HG03103 (cell line): Measurements from ENCODE around the gene UNC119B.

Experiments used
- ATAC-seq: cut with Tn5 transposase; IDR thresholded peaks from one replicate; pipeline ENCODE4 v1.9.1; 2021; ENCODE audit warnings: low read depth; ENCODE audit not compliant: unreplicated experiment

Gene UNC119B

GRCh38 chr12:120687578-120688289, 22.5 kb upstream of the UNC119B start:
- no peak for ATAC-seq

DNA sequence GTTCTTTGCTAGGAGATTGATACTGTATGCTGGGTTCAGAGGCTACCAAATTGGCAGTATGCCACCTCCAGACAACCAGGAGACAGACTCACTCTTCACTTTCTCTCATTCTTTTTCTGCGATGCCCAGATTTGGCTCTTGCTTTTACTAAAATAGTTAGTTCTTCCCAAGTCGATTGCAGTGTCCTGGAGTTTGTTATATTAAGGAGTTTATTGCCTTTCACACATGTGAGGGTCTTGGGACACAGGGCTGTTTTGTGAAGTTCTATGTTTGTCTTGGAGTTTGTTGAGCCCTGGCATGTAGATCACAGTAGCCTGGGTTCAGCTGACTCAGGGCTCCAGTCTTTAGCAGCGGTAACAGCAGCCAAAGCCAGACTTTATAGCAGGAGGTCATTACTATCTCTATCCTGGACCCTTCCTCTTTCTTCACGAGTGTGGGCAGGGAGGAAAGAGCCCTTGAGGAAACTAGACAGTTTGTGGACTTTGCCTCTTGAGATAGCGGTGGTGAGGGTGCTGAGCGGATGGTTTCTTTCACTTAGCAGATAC, 21.7 kb upstream of the UNC119B start:
- ATAC-seq = no peak

- ATAC-seq = no peak
Measured at GRCh38 chr12:120689397-120690082, 20.7 kb upstream of the UNC119B start.

- no peak for ATAC-seq
Measured at GRCh38 chr12:120690083-120690450, 20.2 kb upstream of the UNC119B start.

DNA sequence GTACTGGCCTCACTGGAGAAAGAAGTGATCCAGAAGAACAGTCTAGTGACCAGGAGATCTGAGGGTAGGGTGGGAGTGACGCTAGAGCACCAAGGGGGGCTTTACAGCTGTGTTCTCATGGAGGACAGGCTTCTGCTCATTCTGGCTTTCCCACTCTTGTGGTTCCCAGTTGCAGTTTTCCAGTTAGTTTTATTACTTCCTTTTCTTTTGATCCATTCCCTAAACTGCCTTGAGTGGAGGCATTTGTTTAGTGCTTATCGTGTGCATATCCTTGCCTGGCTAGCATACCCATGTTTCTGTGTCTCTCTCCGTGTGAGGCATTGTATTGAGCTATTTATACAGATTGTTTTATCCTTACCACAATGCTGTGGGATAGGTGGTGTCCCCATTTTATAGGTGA, 19.3 kb upstream of the UNC119B start:
- ATAC-seq = no peak

DNA sequence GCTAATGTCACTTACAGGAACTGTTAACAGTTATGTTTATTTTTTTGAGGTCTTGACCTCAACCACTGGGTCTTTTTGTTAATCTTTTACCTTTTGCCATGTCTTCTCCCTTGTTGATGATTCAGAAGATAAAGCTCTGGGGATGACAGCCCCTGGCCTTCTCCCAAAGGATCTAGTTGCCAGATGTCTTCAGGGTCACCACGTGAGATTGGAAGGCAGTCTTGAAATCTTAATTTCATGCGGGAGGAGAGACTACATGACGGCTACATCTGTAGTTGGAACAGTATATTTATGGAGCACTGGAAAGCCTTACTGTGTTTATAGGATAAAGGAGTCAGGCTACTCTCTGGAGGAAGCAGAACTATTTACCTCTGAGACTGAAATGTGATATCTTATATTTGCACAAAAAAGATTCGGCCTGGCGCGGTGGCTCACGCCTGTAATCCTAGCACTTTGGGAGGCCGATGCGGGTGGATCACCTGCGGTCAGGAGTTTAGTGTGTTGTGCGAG, 17.7 kb upstream of the UNC119B start:
- no peak for ATAC-seq

DNA sequence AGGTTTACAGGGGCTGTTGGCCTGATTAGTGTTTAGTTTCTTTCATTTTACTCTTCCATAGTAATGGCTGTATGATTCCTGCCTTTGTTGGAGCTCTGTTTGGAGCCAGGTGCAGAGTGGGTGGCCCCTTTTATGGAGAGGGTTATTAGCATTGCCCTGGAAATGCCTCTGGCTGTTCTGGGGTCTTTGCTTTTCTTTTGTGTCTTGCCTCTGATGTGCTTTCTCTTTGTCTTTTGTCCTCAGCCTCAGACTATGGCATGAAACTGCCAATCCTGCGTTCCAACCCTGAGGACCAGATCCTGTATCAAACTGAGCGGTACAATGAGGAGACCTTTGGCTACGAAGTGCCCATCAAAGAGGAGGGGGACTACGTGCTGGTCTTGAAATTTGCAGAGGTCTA, 16.4 kb upstream of the UNC119B start:
- ATAC-seq = no peak

DNA sequence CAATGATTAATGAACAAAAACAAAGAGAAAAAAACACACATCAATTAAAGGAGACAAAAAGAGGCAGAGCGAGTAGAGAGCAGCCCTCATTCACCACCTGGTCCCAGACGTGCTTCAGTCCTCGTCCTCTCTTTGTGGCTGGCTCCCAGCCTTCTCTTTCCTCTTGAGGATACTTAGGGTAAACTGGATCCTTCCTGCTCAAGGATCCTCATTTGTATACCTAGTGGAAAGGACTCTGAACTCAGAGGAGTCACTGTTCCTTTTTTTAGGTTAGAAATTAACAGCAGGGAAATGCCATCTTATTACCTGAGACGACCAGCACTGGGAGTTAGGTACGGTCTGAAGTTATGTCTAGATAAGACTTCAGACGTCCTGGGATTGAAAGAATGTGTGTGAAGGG, 13.6 kb upstream of the UNC119B start:
- no peak for ATAC-seq

GRCh38 chr12:120697344-120697743, 12.9 kb upstream of the UNC119B start:
- ATAC-seq = no peak

DNA sequence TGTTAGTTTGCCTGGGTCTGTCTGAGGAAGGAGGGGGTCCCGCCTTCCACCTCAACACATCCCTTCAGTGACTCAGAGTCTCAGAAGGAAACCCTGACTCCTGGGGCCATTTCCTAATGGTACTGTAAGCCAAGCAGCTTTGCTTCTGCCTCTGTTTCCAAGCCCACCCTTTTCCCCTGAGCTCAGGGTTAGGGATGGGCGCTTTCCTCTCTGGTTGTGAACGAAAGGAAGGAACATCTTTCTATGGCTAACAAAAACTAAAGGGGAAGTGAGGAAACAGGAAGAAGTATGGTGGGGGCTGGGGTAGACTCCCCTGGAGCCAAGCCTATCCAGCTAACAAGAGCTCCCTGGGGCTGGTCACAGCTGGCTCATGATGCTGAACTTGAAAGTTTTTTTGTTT, 11.6 kb upstream of the UNC119B start:
- ATAC-seq = no peak

DNA sequence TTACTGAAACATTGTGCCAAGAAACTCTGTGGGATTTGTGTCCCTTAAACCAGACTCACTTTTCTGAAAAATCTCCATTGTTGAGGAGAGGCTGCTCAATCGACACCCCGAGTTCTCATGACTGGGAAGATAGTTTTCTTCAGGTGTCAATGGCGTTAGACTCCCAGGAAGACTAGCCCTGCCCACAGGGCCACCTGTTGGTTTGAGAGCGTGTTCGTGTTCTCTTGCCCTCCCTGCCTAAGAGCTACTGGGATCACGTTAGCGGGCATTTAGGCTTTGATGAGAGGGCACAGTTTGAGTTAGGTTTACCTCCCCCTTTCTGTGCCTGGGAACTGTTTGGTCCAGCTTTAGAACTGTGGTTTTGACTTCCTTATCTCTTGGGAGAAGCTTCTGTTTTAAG, 10.7 kb upstream of the UNC119B start:
- ATAC-seq = no peak

- no peak for ATAC-seq
Measured at GRCh38 chr12:120700886-120701285, 9.4 kb upstream of the UNC119B start.

- no peak for ATAC-seq
Measured at GRCh38 chr12:120702637-120703036, 7.6 kb upstream of the UNC119B start.

GRCh38 chr12:120703311-120703942, 6.8 kb upstream of the UNC119B start:
- ATAC-seq = no peak

DNA sequence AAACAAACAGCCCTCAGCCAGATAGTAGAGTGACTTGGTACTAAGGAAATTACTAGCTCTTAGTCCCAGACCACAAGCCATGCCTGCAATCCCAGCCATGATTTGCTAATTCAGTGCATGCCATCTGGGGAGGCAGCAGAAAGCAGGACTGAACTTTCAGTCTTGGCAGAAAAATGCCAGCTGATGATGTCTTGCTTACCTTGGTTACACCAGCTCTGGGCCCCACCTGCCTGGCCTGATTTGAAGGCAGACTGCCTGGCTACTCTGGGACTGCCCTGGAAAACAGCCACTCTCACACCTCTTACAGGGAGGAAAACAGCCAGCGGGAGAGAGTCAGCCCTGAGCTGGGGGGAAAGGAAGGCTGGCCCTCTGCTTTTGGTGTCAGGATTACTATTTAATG, 4.6 kb upstream of the UNC119B start:
- ATAC-seq = no peak

DNA sequence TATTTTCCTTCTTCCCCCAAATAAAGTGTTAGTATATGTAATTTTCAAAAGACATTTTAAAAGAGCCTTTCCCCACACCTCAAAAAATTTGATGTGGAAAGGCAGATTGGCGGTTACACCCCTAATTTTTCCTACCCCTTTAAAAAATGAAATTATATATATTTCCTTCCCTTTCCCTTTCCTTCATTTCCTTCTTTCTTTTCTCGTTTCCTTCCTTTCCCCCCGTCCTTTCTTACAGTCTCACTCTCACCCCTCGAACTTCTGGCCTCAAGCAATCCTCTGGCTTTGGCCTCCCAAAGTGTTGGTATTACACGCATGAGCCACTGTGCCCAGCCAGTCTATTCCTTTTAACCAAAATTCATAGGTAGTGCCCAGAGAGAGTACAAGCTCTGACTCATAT, 4.2 kb upstream of the UNC119B start:
- ATAC-seq = no peak

DNA sequence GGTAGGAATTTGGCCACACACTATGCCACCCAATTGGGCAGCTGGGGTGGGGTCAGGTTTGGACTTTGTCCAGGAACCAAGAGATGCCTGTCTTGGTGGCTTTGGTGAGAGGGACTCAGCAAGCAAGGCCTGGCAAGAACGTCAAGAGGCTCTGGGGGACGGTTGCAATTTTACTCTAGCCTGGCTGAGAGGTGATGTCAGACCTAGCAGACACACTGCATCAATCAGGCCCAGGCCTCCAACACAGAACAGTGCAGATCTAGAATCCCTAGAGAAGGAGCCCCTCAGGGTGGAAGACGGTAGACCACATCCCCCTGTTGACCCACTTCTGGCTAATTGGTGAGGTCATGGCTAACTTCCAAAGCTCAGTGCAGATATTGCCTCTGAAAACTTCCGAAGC, 1.6 kb upstream of the UNC119B start:
- ATAC-seq = no peak

GRCh38 chr12:120710805-120711296, 593 bp downstream of the UNC119B start:
- peak; percentile 14 for ATAC-seq

DNA sequence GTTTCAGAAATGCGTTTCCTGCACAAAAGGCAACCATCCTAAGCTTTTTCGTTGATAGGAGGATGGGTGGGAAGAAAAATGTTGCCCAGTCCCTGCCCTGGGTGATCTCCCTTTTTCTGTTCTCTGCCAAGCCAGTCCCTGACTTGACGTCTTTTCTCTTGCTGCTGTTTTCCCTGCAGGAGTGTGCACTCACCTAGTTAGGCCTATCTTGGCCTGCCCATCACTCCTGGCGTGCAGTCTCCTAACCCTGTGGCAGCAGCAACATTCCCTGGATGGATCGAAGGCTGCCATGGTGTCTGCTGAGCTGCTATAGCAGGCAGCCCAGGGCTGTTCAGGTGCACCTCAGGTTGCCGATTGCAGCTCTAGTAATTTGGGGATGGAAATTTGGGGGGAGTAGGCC, 1.2 kb downstream of the UNC119B start:
- no peak for ATAC-seq

GRCh38 chr12:120712610-120713009, 2.4 kb downstream of the UNC119B start:
- no peak for ATAC-seq

- no peak for ATAC-seq
Measured at GRCh38 chr12:120713861-120714482, 3.7 kb downstream of the UNC119B start.
